A549 (cell line): ENCODE data around the gene HNRNPLL. TPM values are rescaled to one million over a fixed set of nuclear protein-coding genes. Genes with fewer than 3 reads are reported as not detected.

Experiments used
- BHLHE40 ChIP-seq: IDR thresholded peaks from 2 replicates; pipeline ENCODE4 v1.6.1; 2012; ENCODE audit warnings: low read depth, low read length, inconsistent platforms
- CEBPB ChIP-seq, 2 experiments: fragments of >200 bp in 1 of 2; sonication (Bioruptor Twin) in 1 of 2; formaldehyde crosslinking in 1 of 2; IDR thresholded peaks; 2 replicates each; pipeline ENCODE4 v1.6.1; 2012 to 2016
- CHD4 ChIP-seq: fragments of 200-600 bp; sonication (generic); IDR thresholded peaks from 2 replicates; pipeline ENCODE4 v1.6.1; 2016; ENCODE audit warnings: antibody characterized with exemption, mild to moderate bottlenecking, borderline replicate concordance
- ESRRA ChIP-seq: fragments of 150-350 bp; IDR thresholded peaks from 2 replicates; pipeline ENCODE4 v1.6.1; 2014; ENCODE audit warnings: mild to moderate bottlenecking, low read length, borderline replicate concordance
- GATA3 ChIP-seq: IDR thresholded peaks from 2 replicates; pipeline ENCODE4 v1.6.1; 2012; ENCODE audit warnings: borderline replicate concordance
- HEYL ChIP-seq: fragments of 250-450 bp; sonication (Bioruptor Pico); IDR thresholded peaks from 2 replicates; pipeline ENCODE4 v1.8.0; 2021; ENCODE audit warnings: mild to moderate bottlenecking, moderate library complexity
- HOXB13 ChIP-seq: fragments of 250-450 bp; sonication (Bioruptor Pico); IDR thresholded peaks from 2 replicates; pipeline ENCODE4 v1.5.0; 2020; ENCODE audit warnings: low read depth, mild to moderate bottlenecking, moderate library complexity
- HOXB5 ChIP-seq: fragments of 250-450 bp; sonication (Bioruptor Pico); IDR thresholded peaks from 2 replicates; pipeline ENCODE4 v1.5.0; 2020; ENCODE audit warnings: mild to moderate bottlenecking, moderate library complexity
- JUNB ChIP-seq: fragments of >200 bp; sonication (Bioruptor Twin); formaldehyde crosslinking; IDR thresholded peaks from 2 replicates; pipeline ENCODE4 v1.6.1; 2016
- KDM1A ChIP-seq: fragments of 200-600 bp; sonication (generic); IDR thresholded peaks from 2 replicates; pipeline ENCODE4 v1.6.1; 2016; ENCODE audit warnings: low read depth, mild to moderate bottlenecking
- MAZ ChIP-seq: fragments of 150-350 bp; IDR thresholded peaks from 2 replicates; pipeline ENCODE4 v1.6.1; 2014; ENCODE audit warnings: antibody characterized with exemption, low read depth, low read length, borderline replicate concordance
- MYC ChIP-seq: IDR thresholded peaks from 2 replicates; pipeline ENCODE4 v1.6.1; 2012; ENCODE audit warnings: mild to moderate bottlenecking, inconsistent platforms, low read length, improper control_type of control experiment, borderline replicate concordance
- NFE2L2 ChIP-seq: fragments of 150-350 bp; conservative IDR thresholded peaks from 2 replicates; pipeline ENCODE4 v1.6.1; 2014; ENCODE audit warnings: low read length
- PHF8 ChIP-seq: fragments of 200-600 bp; sonication (generic); IDR thresholded peaks from 2 replicates; pipeline ENCODE4 v1.6.1; 2016; ENCODE audit warnings: low read depth, mild to moderate bottlenecking, antibody characterized with exemption, moderate library complexity, borderline replicate concordance
- POLR2A ChIP-seq: IDR thresholded peaks from 2 replicates; pipeline ENCODE4 v1.6.1; 2012; ENCODE audit warnings: mild to moderate bottlenecking, low read length
- POLR2AphosphoS2 ChIP-seq: conservative IDR thresholded peaks from 2 replicates; pipeline ENCODE4 v1.6.1; 2012; ENCODE audit warnings: low read length, improper control_type of control experiment, inconsistent platforms
- RNF2 ChIP-seq: fragments of 200-600 bp; sonication (generic); IDR thresholded peaks from 2 replicates; pipeline ENCODE4 v1.6.1; 2016; ENCODE audit warnings: low read depth, mild to moderate bottlenecking, antibody characterized with exemption, moderate library complexity, borderline replicate concordance
- SMC3 ChIP-seq: fragments of >200 bp; sonication (Bioruptor Twin); formaldehyde crosslinking; IDR thresholded peaks from 3 replicates; pipeline ENCODE4 v1.6.1; 2018; ENCODE audit warnings: inconsistent platforms
- TP53 ChIP-seq: fragments of 250-450 bp; sonication (Bioruptor Pico); IDR thresholded peaks from 2 replicates; pipeline ENCODE4 v1.5.0; 2021; ENCODE audit warnings: mild to moderate bottlenecking, moderate library complexity
- ZC3H11A ChIP-seq: fragments of 450-650 bp; IDR thresholded peaks from 2 replicates; pipeline ENCODE4 v1.6.1; 2014; ENCODE audit warnings: antibody characterized with exemption, mild to moderate bottlenecking
- ZSCAN20 ChIP-seq: fragments of 250-450 bp; sonication (Bioruptor Pico); IDR thresholded peaks from 2 replicates; pipeline ENCODE4 v1.8.0; 2022; ENCODE audit warnings: mild to moderate bottlenecking, moderate library complexity
- polyA plus RNA-seq, 4 experiments: library from polyadenylated mRNA; depleted of rRNA in 3 of 4; stranded (reverse); fragments of >200 nt; fragmentation: RNase III in 1 of 4; extraction: RNeasy Plus Mini Kit Qiagen cat#74134 plus additional on column Dnase treatment in 1 of 4; gene quantifications; 2 replicates in 3 of 4; 3 replicates in 1 of 4; pipeline ENCODE4 v1.2.3, GENCODE V29; 2011 to 2017
- TF ChIP-seq, protein P1 (sequence below): fragments of 250-450 bp; sonication (Bioruptor Pico); IDR thresholded peaks from 2 replicates; pipeline ENCODE4 v1.5.0; 2020; ENCODE audit warnings: low read depth, mild to moderate bottlenecking, moderate library complexity
- TF ChIP-seq, protein P2 (sequence below): fragments of 450-650 bp; IDR thresholded peaks from 2 replicates; pipeline ENCODE4 v1.6.1; 2014; ENCODE audit warnings: antibody characterized with exemption
- TF ChIP-seq, protein P3 (sequence below): IDR thresholded peaks from 2 replicates; pipeline ENCODE4 v1.6.1; 2012
- TF ChIP-seq, protein P4 (sequence below): fragments of >200 bp; sonication (Bioruptor Twin); formaldehyde crosslinking; IDR thresholded peaks from 3 replicates; pipeline ENCODE4 v1.5.1; 2016
- TF ChIP-seq, protein P5 (sequence below): IDR thresholded peaks from 2 replicates; pipeline ENCODE4 v1.6.1; 2012; ENCODE audit warnings: low read depth, borderline replicate concordance
- TF ChIP-seq, protein P6 (sequence below): fragments of >200 bp; sonication (Bioruptor Twin); formaldehyde crosslinking; IDR thresholded peaks from 2 replicates; pipeline ENCODE4 v1.6.1; 2016

HNRNPLL gene
- polyA plus RNA-seq, 2 of the 4 experiments (the other 2 are of a cell fraction) = 39.0 to 73.8 TPM

DNA sequence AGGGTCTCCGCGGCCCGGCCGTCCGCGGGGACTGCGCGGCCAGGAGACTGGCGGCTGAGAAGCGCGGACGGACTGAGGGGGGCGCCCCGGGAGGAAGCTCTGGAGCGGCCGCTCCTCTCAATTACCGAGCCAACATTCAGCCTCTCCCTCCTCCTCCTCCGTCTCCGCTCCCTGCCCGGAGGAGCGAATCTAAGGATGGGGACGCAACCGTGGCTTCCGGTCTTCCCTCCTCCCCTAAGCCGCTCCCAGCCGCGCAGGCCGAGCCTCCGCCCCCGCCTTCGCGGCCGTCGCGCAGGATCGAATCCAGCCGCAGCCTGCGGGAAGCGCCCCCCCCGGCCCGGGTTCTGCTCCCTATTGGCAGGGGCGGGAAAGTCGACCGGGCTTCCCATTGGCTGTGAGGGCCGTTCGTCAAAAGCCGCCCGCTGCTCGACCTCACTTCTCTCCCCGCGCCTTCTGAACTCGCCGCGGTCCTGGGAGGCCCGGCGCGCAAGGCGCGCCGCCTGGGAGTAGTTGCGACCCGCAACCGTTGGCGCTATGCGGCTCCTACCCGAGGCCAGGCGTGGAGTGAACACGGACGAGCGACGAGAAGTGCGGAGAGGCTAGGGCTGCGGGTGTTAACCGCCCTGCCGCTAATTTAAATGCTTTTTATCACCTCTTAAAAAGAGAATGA, at the start of gene HNRNPLL (continued):
- TF ChIP-seq, protein P1, sequence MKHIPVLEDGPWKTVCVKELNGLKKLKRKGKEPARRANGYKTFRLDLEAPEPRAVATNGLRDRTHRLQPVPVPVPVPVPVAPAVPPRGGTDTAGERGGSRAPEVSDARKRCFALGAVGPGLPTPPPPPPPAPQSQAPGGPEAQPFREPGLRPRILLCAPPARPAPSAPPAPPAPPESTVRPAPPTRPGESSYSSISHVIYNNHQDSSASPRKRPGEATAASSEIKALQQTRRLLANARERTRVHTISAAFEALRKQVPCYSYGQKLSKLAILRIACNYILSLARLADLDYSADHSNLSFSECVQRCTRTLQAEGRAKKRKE (CRISPR knock-in tag) = no peak
- TF ChIP-seq POLR2A (peak; percentile 98), MAZ (peak; percentile 76; the same call in 1 of the 2 replicates), POLR2AphosphoS2 (no peak), ZSCAN20 (no peak), CHD4 (no peak), ZC3H11A (no peak), TP53 (CRISPR knock-in tag) (no peak; the same call in 1 of the 2 replicates), NFE2L2 (no peak), RNF2 (no peak), HOXB5 (no peak), SMC3 (peak; percentile 20; the same call in 1 of the 3 replicates), HEYL (CRISPR knock-in tag) (no peak), HOXB13 (CRISPR knock-in tag) (no peak), PHF8 (0 out of 2 replicates have a peak, but pooled peaks have one; percentile 82), GATA3 (0 out of 2 replicates have a peak, but pooled peaks have one; percentile 11), ESRRA (no peak), KDM1A (no peak), CEBPB (IDR thresholded peaks at IDR 0.05) (no peak; a peak in 1 of 4 replicates), JUNB (no peak), MYC (no peak), BHLHE40 (no peak)
- TF ChIP-seq, protein P2, sequence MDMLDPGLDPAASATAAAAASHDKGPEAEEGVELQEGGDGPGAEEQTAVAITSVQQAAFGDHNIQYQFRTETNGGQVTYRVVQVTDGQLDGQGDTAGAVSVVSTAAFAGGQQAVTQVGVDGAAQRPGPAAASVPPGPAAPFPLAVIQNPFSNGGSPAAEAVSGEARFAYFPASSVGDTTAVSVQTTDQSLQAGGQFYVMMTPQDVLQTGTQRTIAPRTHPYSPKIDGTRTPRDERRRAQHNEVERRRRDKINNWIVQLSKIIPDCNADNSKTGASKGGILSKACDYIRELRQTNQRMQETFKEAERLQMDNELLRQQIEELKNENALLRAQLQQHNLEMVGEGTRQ = no peak
- TF ChIP-seq, protein P3, sequence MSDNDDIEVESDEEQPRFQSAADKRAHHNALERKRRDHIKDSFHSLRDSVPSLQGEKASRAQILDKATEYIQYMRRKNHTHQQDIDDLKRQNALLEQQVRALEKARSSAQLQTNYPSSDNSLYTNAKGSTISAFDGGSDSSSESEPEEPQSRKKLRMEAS = peak; percentile 32; the same call in 1 of the 2 replicates
- TF ChIP-seq, protein P4, sequence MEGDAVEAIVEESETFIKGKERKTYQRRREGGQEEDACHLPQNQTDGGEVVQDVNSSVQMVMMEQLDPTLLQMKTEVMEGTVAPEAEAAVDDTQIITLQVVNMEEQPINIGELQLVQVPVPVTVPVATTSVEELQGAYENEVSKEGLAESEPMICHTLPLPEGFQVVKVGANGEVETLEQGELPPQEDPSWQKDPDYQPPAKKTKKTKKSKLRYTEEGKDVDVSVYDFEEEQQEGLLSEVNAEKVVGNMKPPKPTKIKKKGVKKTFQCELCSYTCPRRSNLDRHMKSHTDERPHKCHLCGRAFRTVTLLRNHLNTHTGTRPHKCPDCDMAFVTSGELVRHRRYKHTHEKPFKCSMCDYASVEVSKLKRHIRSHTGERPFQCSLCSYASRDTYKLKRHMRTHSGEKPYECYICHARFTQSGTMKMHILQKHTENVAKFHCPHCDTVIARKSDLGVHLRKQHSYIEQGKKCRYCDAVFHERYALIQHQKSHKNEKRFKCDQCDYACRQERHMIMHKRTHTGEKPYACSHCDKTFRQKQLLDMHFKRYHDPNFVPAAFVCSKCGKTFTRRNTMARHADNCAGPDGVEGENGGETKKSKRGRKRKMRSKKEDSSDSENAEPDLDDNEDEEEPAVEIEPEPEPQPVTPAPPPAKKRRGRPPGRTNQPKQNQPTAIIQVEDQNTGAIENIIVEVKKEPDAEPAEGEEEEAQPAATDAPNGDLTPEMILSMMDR = no peak
- TF ChIP-seq, protein P5, sequence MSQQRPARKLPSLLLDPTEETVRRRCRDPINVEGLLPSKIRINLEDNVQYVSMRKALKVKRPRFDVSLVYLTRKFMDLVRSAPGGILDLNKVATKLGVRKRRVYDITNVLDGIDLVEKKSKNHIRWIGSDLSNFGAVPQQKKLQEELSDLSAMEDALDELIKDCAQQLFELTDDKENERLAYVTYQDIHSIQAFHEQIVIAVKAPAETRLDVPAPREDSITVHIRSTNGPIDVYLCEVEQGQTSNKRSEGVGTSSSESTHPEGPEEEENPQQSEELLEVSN = no peak
- TF ChIP-seq, protein P6, sequence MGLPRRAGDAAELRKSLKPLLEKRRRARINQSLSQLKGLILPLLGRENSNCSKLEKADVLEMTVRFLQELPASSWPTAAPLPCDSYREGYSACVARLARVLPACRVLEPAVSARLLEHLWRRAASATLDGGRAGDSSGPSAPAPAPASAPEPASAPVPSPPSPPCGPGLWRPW = no peak
